ENCODE data around the gene NSG2.

NSG2 gene

DNA sequence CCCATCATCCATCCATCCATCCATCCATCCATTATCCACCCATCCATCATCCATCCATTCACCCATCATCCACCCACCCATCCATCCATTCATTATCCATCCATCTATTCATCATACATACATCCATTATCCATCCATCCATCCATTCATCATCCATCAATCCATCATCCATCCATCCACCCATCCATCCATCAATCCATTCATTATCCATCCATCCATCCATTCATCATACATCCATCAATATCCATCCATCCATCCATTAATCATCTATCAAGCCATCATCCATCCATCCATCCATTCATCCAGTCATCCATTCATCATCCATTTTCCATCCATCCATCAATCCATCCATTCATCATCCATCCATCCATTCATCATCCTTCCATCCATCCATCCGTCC is 89.0 kb downstream of the NSG2 start:
- peaks cover 1% of the 10 kb centered on the region; the same call in 1 of the 2 replicates for H3K27me3 ChIP-seq (replicated peaks; ENCODE audit: control insufficient read depth, insufficient read depth, low read length)
- no peaks in the 10 kb centered on the region for H3K36me3 ChIP-seq (ENCODE audit: control insufficient read depth, insufficient read depth, low read length)
- TF ChIP-seq, protein P1, sequence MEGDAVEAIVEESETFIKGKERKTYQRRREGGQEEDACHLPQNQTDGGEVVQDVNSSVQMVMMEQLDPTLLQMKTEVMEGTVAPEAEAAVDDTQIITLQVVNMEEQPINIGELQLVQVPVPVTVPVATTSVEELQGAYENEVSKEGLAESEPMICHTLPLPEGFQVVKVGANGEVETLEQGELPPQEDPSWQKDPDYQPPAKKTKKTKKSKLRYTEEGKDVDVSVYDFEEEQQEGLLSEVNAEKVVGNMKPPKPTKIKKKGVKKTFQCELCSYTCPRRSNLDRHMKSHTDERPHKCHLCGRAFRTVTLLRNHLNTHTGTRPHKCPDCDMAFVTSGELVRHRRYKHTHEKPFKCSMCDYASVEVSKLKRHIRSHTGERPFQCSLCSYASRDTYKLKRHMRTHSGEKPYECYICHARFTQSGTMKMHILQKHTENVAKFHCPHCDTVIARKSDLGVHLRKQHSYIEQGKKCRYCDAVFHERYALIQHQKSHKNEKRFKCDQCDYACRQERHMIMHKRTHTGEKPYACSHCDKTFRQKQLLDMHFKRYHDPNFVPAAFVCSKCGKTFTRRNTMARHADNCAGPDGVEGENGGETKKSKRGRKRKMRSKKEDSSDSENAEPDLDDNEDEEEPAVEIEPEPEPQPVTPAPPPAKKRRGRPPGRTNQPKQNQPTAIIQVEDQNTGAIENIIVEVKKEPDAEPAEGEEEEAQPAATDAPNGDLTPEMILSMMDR (IDR thresholded peaks at IDR 0.05; ENCODE audit: insufficient read depth, low read length, poor library complexity, severe bottlenecking) = no peak
- no peak for DNase-seq (ENCODE audit: extremely low read depth, insufficient read length)
- no peak overlapping the region for H3K4me3 ChIP-seq (replicated peaks; ENCODE audit: low read depth, low read length)

DNA sequence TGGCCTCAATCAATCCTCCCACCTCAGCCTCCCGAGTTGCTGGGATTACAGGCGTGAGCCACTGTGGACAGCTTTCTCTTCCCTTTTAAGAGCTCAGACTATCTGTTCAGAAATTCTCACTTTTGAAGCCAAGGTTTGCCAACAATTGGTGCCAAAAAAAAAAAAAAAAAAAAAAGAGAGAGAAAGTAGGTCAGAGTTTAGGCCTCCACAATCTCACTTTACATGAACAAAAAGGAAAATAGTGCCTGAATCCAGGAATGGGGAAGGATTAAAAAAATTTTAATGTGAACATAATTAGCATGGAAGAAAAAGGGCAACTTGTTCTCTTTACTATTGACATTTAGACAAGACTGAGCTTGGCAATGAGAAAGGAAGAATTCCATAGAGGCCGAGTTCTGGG is 94.1 kb downstream of the NSG2 start:
- TF ChIP-seq, protein P1 (IDR thresholded peaks at IDR 0.05; ENCODE audit: insufficient read depth, low read length, poor library complexity, severe bottlenecking) = no peak
- Histone ChIP-seq H3K27me3 (replicated peaks; ENCODE audit: control insufficient read depth, insufficient read depth, low read length) (no peaks in the 10 kb centered on the region; the same call in 1 of the 2 replicates), H3K4me3 (replicated peaks; ENCODE audit: low read depth, low read length) (no peak overlapping the region), H3K36me3 (ENCODE audit: control insufficient read depth, insufficient read depth, low read length) (no peaks in the 10 kb centered on the region)
- no peak for DNase-seq (ENCODE audit: extremely low read depth, insufficient read length)

DNA sequence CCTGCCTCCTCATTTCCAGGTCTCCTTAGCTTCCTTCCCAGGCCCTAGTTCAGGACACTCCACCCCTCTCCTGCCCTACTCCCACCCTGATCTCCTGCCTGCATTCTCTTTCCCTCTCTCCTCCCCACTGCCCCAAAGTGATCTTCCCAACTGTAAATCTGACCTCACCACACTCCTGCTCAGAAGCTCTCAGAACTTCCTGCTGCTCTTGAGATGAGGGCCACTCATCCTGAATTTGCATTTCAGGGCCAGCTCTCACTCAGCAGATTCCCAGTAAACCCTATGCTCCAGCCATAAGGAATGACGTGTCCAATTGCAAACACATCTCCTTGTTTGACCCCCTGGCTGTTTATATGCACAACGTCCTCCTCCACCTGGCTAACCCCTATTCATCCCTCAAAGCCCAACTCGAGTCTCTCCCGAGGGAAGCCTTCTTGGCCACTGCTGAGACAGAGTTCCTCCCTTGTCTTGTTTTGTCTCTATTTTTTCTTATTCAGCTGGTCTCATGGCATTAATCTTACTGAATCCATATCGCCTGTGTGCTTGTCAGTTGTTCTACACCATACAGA is 95.0 kb downstream of the NSG2 start:
- TF ChIP-seq, protein P1 (IDR thresholded peaks at IDR 0.05; ENCODE audit: insufficient read depth, low read length, poor library complexity, severe bottlenecking) = no peak
- Histone ChIP-seq H3K27me3 (replicated peaks; ENCODE audit: control insufficient read depth, insufficient read depth, low read length) (no peaks in the 10 kb centered on the region; the same call in 1 of the 2 replicates), H3K4me3 (replicated peaks; ENCODE audit: low read depth, low read length) (no peak overlapping the region), H3K36me3 (ENCODE audit: control insufficient read depth, insufficient read depth, low read length) (no peaks in the 10 kb centered on the region)
- DNase-seq (ENCODE audit: extremely low read depth, insufficient read length) = no peak

DNA sequence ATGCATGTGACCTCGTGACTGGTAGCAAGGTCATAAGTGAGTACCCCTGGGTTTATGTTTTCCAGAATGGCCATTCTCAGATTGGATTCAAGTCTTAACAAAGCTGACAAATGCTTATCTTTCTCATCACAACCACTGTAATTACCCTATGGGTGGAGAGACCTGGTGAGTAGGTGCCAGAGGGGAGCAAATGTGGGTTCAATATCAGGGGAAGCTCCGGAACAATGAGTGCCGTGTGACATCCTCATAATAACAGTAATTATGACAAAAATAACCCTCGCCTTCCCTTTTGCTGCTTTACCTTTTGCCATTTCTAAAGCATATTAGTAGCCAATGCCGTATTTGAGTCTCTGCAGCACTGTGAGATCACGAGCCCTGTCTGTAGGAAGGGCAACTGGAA is 95.9 kb downstream of the NSG2 start:
- Histone ChIP-seq H3K27me3 (replicated peaks; ENCODE audit: control insufficient read depth, insufficient read depth, low read length) (no peaks in the 10 kb centered on the region; the same call in 1 of the 2 replicates), H3K36me3 (ENCODE audit: control insufficient read depth, insufficient read depth, low read length) (no peaks in the 10 kb centered on the region), H3K4me3 (replicated peaks; ENCODE audit: low read depth, low read length) (no peak overlapping the region)
- DNase-seq (ENCODE audit: extremely low read depth, insufficient read length) = no peak
- TF ChIP-seq, protein P1 (IDR thresholded peaks at IDR 0.05; ENCODE audit: insufficient read depth, low read length, poor library complexity, severe bottlenecking) = no peak

DNA sequence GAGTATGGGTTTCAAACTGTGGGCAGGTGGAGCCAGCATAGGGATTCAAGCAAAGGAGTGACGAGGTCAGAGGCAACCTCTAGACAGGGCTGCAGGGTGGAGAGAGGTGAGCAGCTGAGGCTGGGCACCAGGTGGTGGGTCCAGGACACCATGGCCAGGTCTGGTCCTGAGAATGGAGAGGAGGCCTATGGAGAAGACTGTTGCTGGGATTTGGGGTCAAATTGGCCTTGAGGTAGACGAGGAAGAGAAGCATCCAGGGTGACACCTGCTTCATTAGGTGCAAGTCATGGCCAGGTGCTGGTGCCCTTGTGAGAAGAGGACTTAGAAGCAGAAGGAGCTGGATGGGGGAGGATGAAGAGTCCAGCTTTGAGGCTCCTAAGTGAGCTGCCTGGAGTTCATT is 99.6 kb downstream of the NSG2 start:
- no peaks in the 10 kb centered on the region for H3K36me3 ChIP-seq (ENCODE audit: control insufficient read depth, insufficient read depth, low read length)
- H3K27me3 ChIP-seq (replicated peaks; ENCODE audit: control insufficient read depth, insufficient read depth, low read length) = no peaks in the 10 kb centered on the region; the same call in 1 of the 2 replicates
- TF ChIP-seq, protein P1 (IDR thresholded peaks at IDR 0.05; ENCODE audit: insufficient read depth, low read length, poor library complexity, severe bottlenecking) = no peak
- H3K4me3 ChIP-seq (replicated peaks; ENCODE audit: low read depth, low read length) = no peak overlapping the region
- DNase-seq (ENCODE audit: extremely low read depth, insufficient read length) = no peak

DNA sequence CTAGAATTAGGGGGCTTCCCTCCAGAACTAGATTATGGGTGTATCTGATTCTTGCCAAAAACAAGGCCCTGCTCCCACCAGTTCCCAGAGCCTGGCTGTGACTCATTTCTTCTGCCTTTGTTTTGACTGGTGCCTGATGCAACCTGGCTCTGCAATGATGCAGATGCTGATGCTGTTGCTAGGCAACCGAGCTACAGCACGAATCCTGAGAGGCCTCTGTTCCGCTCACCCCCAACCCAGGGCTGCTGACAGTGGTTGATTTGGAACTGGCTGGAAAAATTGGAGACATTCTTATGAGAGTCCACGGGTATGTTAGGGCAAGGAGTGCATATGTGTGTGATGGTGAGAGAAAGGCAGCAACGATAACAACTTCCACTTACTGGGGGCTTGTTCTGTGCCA is 100.3 kb downstream of the NSG2 start:
- Histone ChIP-seq H3K4me3 (replicated peaks; ENCODE audit: low read depth, low read length) (no peak overlapping the region), H3K27me3 (replicated peaks; ENCODE audit: control insufficient read depth, insufficient read depth, low read length) (no peaks in the 10 kb centered on the region; the same call in none of the 2 replicates), H3K36me3 (ENCODE audit: control insufficient read depth, insufficient read depth, low read length) (no peaks in the 10 kb centered on the region)
- TF ChIP-seq, protein P1 (IDR thresholded peaks at IDR 0.05; ENCODE audit: insufficient read depth, low read length, poor library complexity, severe bottlenecking) = no peak
- DNase-seq (ENCODE audit: extremely low read depth, insufficient read length) = no peak
